ELR (cell line): ENCODE data around the gene KRTAP10-5.
"Not testable (repeated sequence)": the region's sequence is repeated elsewhere in the genome, so short reads cannot be mapped to it uniquely, and the experiment has no call there.

ENCODE experiments used
- DNase-seq: peaks from one replicate; pipeline ENCODE4 v3.0.0-alpha.2; 2015; ENCODE audit warnings: low read depth

The KRTAP10-5 gene, protein sequence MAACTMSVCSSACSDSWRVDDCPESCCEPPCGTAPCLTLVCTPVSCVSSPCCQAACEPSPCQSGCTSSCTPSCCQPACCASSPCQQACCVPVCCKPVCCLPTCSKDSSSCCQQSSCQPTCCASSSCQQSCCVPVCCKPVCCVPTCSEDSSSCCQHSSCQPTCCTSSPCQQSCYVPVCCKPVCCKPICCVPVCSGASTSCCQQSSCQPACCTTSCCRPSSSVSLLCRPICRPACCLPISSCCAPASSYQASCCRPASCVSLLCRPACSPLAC

DNA sequence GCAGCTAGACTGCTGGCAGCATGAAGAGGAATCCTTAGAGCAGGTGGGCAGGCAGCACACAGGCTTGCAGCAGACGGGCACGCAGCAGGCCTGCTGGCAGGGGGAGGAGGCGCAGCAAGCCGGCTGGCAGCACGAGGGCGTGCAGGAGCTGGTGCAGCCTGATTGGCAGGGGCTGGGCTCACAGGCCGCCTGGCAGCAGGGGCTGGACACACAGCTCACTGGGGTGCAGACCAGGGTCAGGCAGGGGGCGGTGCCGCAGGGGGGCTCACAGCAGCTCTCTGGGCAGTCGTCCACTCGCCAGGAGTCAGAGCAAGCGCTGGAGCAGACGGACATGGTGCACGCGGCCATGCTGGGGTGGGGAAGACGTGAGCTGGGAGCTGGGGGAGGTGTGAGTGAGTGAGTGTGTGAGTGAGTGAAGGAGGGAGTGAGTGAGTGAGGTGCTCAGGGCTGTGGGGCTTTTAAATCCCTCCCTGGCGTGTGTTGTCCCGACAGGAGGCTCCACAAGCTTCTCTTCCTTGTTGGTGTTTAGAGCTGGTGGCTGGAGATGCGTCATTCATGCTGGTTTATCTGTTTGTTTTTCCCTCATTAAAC lies at the start of gene KRTAP10-5:
Gene KRTAP10-5 (minus strand): TSS at position 374 of the 591 bp plus-strand sequence. CDS start 26 bp downstream, at position 348.
- not testable (repeated sequence) for DNase-seq

DNA sequence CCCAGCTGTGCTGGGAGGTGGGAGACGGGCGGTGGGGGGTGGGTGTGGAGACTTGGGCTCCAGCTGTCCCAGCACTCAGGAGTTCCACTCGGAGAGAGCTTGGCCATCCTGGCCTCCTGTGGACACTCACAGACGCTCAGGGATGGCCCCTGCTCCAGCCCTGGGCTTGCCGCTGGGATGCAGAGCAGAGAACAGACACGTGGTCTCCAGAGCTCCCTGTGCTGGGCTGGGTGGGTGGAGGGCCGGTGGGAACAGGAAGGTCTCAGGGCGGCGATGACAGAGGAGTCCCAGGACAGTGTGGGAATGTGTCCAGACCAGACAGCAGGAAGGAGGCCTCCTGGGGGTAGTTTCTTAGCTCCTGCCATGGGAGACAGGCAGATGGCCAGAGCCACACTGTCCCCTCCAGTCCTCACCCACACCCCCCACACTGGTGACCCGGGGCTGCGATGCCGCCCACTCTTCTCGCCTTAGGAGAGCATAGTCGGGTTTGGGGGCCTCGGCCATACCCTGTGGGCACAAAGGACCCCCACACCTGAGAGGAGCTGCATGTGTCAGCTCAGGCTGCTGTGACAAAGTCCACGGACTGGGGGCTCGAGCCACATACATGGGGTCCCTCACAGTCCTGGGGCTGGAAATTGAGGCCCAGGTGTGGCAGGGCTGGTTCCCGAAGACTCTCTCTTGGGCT lies 48.4 kb upstream of the KRTAP10-5 start:
- no peak for DNase-seq

DNA sequence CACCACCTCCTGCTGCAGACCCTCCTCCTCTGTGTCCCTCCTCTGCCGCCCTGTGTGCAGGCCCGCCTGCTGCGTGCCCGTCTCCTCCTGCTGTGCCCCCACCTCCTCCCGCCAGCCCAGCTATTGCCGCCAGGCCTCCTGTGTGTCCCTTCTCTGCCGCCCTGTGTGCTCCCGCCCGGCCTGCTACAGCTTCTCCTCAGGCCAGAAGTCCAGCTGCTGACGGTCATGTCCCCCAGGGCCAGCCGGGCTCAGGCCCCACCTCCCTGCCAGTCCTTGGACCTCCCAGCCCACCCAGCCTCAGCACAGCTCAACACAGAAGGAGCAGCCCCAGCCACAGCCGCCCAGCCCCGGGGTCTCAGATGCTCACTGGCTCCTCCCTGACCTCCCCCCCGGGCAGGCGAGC lies 47.4 kb upstream of the KRTAP10-5 start:
- DNase-seq = not testable (repeated sequence)

DNA sequence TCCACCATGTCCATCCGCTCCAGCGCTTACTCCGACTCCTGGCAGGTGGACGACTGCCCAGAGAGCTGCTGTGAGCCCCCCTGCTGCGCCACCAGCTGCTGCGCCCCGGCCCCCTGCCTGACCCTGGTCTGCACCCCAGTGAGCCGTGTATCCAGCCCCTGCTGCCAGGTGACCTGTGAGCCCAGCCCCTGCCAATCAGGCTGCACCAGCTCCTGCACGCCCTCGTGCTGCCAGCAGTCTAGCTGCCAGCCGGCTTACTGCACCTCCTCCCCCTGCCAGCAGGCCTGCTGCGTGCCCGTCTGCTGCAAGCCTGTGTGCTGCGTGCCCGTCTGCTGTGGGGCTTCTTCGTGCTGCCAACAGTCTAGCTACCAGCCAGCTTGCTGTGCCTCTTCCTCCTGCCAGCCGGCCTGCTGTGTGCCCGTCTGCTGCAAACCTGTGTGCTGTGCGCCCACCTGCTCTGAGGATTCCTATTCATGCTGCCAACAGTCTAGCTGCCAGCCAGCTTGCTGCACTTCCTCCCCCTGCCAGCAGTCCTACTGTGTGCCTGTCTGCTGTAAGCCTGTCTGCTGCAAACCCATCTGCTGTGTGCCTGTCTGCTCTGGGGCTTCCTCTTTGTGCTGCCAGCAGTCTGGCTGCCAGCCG lies 46.9 kb upstream of the KRTAP10-5 start:
- not testable (repeated sequence) for DNase-seq

DNA sequence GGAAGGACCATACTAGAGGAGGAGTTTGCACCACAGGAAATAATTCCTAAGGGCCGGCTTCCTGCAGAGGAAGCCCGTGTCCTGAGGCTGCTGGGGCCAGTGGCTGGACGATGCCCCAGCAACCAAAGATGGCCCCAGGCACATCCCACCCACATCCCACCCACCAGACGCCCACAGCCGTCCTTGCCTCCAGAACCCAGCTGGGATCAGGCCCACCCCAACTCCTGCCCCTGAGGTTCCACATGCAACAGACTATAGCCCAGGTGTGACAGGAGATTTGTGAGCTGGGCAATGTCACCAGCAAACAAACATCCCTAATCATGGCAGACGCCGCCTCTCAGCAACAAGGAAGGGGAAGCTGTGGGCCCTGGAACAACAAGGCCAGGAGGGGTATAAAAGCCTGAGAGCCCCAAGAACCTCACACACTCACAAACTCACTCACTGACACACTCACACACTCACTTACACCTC lies 46.3 kb upstream of the KRTAP10-5 start, which contains the start of gene KRTAP10-9:
Gene KRTAP10-9 (plus strand): TSS at position 421 of the 471 bp plus-strand sequence. CDS start 79 bp downstream, outside the sequence.
- DNase-seq = no peak

DNA sequence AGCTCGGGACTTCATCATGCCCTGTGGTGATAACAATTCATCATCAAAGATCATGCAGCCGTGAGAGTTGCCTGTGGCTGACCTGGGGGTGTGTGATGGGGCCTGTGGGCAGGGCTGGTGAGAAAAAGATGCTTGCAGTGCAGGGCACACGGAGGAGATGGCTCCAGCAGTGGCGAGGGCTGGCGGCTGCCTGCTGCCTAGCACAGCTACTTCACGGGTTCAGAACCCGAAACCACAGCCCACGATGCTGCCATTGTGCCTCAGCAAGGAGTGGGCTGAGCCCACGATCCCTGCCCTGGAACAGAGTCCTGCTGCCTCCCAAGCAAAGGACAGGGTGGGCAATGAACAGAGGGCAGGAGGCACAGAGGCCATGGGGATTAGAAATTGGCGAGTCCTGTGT lies 45.9 kb upstream of the KRTAP10-5 start:
- no peak for DNase-seq

DNA sequence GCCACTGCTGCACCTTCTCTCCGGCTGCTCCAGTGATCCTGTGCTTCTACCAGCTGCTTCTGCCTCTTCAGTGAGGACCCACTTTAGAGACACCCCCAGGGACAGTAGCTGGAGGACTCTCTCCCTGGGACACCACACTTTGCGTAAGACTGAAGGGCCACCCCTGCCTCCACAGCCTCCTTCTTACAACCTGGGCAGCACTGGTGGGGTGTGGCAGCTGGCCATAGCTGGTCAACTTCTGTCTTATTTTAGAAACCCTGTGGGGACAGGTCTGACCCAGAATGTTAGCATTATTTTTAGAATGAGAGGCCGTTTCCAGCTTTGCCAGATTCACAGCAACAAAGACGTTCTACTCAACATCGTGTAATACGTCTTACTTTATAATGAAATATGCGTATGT lies 45.4 kb upstream of the KRTAP10-5 start:
- no peak for DNase-seq

DNA sequence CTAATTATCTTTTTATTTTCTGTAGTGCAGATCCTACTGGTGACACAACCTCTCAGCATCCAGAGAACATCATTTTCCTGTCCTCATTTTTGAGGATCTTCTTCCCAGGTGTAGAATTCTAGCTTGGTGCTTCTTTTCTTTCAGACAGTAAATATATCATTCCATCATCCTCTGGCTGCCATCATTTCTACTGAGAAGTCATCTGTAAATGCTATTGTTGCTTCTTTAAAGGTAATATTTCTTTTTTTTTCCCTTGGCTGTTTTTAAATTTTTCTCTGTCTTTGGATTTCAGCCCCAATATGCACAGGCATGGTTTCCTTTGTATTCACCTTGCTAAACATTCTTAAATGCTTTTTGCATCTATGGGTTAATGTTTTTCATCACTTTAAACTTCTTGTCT lies 43.2 kb upstream of the KRTAP10-5 start:
- DNase-seq = no peak

DNA sequence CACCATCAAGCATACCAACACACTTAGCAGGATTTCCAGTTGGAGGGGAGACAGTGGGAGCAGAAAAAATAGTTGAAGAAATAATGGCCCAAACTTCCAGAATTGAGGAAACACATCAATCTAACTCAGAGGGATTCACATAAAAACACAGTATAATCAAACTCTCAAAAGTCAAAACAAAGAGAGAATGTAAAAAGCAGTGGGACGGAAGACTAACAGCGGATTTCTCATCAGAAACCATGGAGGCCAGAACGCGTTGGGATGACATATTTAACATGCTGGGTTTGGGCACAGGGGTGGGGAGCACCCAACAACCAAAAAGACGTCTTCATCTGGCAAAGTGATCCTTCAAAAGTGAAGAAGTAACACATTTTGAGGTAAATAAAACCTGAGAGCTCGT lies 39.5 kb upstream of the KRTAP10-5 start:
- no peak for DNase-seq

DNA sequence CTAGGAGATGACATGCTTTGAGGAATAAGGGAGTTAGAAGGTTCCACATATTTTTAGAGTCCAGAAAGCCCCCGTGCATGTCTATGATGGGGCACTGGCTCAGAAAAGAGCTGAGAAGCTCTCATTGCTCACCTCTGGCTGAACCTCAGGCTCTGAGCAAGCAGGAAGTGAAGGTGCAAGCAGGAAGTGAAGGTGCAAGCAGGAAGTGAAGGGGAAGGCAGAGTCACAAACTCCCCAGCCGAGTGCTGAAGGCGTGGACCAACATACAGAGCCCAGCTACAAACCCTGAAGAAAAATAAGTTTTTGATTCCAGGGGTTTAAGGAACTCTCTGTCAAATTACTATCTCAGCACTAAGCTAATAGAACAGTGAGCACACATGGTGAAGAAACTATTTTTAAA lies 38.5 kb upstream of the KRTAP10-5 start:
- DNase-seq = no peak

DNA sequence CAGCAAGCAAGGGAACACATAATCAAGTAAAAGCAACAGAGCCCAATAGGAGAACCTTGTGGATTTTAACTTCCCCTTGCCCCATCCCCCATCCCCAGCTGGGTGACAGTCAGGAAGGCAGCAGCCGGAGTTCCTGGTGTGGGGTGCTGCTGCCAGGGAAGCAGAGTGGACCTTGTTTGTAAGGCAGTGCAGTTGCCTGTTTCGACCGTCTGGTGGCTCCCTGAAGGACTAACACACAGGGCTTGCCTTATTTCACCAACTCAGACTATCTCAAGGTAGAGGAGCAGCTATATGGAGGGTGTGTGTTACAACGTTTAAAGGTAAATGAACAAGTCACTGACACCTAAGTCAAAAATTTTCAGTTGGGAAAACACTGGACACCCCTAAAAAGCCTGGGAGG lies 38.1 kb upstream of the KRTAP10-5 start:
- peak; percentile 4 for DNase-seq

DNA sequence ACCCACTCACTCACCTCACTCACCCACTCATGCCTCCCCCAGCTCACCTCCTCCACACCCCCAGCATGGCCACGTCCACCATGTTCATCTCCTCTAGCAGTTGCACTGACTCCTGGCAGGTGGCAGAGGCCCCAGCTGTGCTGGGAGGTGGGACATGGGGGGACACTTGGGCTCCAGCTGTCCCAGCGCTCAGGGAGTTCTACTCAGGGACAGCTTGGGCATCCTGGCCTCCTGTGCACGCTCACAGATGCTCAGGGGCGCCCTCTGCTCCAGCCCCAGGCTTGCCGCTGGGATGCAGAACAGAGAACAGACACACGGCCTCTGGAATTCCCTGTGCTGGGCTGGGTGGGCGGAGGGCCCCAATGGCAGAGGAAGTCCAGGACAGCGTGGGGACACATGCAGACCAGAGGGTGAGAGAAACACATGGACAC lies 36.7 kb upstream of the KRTAP10-5 start:
- no peak for DNase-seq

DNA sequence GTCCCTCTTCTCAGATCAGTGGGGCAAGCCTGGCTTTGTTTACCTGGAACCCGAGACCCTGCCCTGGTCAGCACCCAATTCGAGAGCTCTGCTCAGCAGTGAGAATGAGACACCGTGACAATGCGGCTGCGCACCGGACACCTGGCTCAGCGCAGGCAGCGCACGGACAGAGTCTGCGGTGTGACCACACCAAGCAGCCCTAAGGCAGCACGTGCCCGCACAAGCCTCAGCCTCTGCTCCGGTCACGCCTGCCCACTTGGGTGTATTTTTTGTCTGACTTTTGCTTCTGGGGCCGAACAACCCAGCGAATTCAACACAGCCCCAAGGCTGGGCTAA lies 36.2 kb upstream of the KRTAP10-5 start:
- DNase-seq = no peak

DNA sequence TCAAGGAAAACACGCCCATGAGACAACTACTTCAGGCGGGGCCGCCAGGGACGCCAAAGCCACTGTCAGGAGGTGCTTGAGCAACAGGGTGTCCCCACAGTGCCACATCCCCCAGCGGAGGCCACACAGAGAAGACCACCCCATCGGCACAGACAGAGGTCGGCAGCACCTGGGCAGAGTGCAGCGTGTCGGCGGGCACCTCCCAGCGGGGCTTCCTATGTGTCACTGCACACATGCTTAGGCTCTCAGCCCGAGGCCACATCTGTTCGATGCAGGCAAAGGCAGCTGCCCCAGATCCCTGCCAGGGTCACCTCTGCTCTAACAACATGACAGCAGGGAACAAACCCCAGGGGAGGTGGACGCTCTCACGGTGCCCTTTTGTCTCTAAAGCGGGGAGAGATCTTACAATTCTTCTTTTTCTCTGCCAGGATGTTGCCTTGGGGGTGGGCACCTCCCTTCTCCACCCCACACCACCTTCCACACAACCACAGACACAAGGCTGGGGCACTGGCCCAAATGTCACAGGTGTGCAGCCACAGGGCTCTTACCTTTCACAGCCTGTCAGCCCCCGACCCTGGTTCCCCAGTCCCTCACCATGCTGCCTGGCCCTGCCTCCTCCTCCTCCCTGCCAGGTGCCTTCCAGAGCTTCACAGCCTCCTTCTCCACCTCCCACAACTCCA lies 35.6 kb upstream of the KRTAP10-5 start:
- DNase-seq = no peak

DNA sequence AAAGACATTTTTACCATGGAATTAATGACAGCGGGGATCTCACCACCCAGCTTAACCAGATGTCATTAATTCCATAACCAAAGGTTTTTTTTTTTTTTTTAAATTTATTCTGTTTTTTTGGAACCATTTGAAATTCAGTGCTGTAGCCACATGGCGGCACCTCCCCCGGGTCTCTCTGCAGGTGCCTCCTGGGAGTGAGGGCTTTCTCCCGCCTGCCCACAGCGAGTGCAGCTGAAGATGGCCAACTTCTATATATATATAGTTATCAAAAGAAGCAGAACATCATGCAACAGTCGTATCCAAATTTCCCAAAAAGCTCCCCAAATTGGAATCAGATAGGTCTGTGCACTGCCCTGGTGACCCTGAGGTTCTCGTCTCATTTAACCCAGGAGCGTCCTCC lies 35.1 kb upstream of the KRTAP10-5 start:
- no peak for DNase-seq

DNA sequence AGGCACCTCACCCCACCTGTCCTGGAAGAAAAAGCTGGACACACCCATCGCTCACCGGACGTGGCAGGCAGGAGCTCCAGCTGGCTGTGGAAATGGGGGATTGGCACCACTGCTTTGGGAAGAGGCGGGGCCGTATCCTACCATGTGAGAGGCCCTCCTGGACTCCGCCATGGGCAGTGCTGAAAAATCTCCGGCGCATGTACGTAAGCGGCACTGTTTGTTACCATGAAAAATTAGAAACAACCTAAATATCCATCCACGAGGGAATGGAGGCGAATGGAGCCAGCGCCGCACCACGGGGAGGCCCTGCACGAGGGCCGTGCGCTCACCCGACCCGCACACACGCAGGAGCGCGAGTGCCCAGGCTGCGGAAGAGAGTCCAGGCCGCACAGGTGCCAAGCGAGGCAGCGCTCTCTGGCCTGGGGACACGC lies 34.6 kb upstream of the KRTAP10-5 start:
- DNase-seq = no peak

DNA sequence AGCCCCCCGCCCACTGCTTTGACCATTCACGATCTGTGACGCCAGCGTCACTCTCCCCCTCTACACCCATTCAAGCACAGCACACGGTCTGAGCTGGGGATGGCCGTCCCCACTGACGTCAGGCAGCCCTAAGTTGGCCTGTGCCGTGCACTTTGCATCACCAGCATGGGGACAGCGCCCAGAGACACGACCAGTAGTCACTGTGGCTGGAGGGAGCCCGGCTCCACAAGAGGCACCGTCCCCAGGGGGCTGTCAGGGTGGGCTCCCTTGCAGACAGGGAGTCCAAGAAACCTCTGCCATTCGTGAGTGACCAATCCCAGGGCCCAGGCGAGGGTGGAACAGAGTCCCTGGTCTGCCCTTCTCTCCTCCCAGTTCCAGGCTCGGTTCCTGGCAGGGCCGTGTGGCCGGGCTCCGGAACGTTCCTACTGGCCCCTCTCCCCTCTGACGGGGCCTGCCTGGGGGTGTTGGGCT lies 33.8 kb upstream of the KRTAP10-5 start:
- no peak for DNase-seq

DNA sequence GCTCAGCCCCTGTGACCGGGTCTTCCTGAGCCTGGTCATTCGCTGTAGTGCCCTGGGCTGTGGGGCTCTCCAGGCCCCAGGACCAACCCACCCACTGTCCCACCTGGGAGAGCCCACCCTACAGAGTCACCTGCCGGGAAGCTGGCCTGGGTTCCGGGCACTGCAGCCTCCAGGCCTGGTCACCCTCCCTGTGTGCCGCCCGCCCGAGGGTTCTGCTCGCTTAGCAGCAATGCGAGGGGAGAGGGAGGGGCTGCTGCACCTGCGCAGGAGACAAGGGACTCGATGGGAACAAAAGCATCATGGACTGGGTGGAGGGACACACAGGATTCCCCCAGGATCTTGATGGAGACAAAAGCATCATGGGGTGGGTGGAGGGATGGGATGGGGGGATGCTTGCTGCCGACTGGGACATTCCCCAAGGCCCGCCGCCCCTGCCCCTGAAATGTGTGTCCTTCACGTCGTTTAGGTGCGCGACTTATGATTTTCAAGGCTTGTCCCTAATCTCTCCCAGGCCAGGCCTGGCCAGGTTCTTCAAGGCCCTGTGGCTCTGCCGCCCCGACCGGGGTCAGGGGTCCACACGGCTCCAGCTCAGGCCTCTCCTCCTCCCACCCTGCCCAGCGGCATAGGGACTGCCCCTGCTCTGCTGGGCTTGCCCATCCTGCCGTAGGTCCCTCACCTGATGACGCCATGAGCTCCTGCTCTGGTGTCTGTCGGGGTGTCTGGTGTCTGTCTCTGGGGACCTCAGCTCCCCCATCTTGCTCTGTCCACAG lies 33.2 kb upstream of the KRTAP10-5 start:
- no peak for DNase-seq

DNA sequence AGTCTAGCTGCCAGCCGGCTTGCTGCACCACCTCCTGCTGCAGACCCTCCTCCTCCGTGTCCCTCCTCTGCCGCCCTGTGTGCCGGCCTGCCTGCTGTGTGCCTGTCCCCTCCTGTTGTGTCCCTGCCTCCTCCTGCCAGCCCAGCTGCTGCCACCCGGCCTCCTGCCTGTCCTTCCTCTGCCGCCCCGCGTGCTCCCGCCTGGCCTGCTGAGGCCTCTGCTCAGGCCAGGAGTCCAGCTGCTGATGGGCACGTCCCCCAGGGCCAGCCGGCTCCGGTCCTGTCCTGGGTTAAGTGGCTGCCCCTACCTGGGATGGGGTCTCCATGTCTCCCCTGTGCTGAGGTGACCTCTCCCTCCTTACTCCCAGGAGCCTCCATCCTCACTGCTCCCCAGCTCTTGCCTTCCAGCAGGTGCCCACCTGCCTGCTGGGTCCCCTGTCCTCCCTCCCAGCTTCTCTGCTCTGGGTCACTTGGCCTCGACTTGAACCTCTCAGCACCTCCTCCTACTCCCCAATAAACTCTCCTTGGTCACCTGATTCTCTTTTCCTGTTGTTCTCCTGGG lies 32.3 kb upstream of the KRTAP10-5 start:
- DNase-seq = no peak

DNA sequence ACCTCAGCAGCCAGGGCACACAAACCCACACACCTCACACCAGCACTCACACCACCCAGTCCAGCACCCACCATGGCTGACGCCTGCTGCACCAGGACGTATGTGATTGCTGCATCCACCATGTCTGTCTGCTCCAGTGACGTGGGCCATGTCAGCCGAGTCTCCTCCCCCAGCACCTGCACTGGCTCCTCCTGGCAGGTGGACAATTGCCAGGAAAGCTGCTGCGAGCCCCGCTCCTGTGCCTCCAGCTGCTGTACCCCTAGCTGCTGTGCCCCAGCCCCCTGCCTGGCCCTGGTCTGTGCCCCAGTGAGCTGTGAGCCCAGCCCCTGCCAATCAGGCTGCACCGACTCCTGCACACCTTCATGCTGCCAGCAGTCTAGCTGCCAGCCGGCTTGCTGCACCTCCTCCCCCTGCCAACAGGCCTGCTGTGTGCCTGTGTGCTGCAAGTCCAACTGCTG lies 31.7 kb upstream of the KRTAP10-5 start, which contains the start of gene KRTAP10-8:
Gene KRTAP10-8 (plus strand): TSS at position 51 of the 458 bp plus-strand sequence. CDS start 22 bp downstream, at position 73.
- DNase-seq = no peak

DNA sequence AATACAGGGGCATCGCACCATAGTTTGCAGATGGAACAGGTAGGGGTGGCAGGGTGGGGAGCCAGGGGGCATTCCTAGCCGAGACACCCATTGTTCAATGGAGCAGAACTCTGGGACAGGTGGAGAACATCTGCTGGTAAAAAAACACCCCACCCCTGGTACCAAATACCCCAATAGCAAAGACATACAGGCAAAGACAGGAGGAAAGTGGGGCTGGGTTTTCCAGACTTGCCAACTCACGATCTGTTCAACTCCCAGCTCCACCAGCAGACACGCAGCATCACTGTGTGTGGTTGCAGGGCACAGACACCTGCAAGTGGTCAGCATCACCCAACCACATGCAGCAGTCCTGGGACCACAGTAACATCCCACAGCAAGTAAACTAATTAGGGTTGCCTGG lies 31.1 kb upstream of the KRTAP10-5 start:
- DNase-seq = no peak
